ENCODE results near the gene SULT2B1.

- TF ChIP-seq CTCF (IDR thresholded peaks at IDR 0.05; ENCODE audit: low read depth, low read length) = no peak
- TF ChIP-seq POLR2A (IDR thresholded peaks at IDR 0.05; ENCODE audit: extremely low read depth, insufficient read length) = no peak
- no peak for TF ChIP-seq MAX (IDR thresholded peaks at IDR 0.05; ENCODE audit: low read depth, low read length)
Observed at GRCh38 chr19:48587387-48587786, 35.4 kb downstream of the SULT2B1 start.

All from NB4 (cell line).